ENCODE results near the gene EDRF1.
"Not testable (repeated sequence)": the region's sequence is repeated elsewhere in the genome, so short reads cannot be mapped to it uniquely, and the experiment has no call there.

EDRF1 gene

GRCh38 chr10:125719173-125720001 is at the start of gene EDRF1:
Gene EDRF1 (plus strand): TSS chr10:125719709. CDS start chr10:125719808, 99 bp downstream.
- peak; percentile 99 for DNase-seq

DNA sequence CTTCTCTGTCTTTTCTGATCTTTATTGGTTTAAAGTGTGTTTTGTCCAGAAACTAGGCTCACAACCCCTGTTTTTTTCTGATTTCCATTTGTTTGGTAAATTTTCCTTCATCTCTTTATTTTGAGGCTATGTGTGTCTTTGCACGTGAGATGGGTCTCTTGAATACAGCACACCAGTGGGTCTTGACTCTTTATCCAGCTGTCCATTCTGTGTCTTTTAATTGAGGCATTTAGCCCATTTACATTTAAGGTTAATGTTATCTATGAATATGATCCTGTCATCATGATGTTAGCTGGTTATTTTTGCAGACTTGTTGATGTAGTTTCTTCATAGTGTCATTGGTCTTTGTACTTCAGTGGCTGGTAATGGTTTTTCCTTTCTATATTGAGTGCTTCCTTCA is 46.6 kb upstream of the EDRF1 start:
- DNase-seq: no peak

- DNase-seq: no peak
Observed at GRCh38 chr10:125679436-125679835, 40.1 kb upstream of the EDRF1 start.

DNA sequence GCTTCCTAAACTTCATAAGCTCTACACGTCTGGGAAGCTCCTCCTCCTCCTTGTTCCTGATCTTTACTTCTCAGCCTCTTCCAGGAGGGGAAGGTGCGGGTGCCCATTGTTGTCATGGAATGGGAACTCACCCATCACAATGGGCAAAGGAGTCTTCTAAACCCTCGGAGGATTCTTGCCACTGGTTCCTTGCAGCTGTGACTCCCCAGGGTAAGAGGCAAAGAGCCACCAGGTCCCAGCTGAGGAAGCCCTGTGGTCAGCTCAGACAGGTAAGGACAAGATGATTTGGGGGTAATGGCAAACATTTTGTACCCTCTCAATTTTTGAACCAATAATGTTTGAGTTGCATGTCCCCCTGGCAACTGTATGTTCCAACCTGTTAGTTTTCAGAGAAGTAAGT is 36.4 kb upstream of the EDRF1 start, which contains the start of gene TEX36:
Gene TEX36 (minus strand): TSS at position 101 of the 400 bp plus-strand sequence. CDS start 174 bp downstream, outside the sequence.
- no peak for DNase-seq

- no peak for DNase-seq
Observed at GRCh38 chr10:125683821-125684220, 35.7 kb upstream of the EDRF1 start.

GRCh38 chr10:125684581-125684980 is 34.9 kb upstream of the EDRF1 start:
- DNase-seq: no peak

DNA sequence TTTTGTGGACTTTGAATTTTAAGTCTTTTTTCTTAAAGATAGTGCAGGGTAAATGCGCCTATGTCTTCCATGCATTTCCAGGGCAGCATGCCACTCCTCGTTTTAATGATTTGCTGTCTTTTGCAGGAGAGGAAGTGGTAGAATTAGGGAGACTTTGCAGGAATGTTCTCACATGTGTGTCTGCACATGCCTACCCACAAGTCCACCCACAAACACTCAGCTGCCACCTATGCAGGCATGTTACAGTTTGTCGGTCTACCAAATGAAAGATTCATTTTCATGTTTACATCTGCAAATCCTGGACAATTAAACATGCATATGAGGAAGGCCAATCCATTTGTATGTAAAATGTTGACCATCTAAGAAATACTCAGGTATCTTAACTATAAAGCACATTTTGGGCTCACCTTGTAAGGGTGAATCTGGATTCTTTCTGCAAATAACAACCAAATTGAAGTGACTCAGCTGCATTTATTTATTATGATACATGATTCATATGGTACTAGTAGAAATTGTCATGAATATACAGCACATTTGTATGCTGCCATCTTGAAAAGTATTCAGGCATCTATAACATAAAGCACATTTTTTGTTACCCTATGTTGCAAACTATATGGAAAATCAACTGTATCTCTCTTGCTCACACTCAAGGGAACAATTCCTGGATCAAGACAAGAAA is 31.9 kb upstream of the EDRF1 start:
- no peak for DNase-seq

DNA sequence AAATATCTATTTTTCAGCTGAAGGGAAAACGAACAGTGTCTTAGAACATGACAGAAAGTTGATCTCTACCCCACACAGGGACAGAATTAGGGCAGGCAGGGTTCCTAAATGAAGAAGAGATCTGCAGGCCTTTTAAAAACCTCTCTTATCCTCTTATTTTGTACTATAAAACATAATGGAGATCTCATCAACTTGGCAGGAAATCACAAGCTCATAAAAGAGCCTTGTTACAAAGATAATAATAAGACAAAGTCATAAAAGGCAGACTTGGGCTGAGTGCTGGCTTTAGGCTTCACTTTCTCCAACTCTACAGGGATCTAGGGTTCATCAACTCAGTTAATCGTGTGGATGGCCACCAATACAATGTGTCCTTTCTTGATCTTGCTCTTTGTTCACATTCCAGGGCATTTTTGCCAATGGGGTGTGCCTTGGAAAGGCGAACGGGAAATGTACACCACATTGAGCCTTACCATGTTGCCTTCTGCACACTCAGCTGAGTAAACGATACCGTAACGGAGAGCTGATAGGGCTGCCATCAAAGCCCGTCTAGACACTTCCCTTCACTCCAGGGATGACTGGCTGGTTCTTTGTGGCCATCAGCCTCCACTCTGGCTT is 29.4 kb upstream of the EDRF1 start:
- DNase-seq: no peak

- DNase-seq: no peak
Observed at GRCh38 chr10:125691160-125691981, 28.1 kb upstream of the EDRF1 start.

DNA sequence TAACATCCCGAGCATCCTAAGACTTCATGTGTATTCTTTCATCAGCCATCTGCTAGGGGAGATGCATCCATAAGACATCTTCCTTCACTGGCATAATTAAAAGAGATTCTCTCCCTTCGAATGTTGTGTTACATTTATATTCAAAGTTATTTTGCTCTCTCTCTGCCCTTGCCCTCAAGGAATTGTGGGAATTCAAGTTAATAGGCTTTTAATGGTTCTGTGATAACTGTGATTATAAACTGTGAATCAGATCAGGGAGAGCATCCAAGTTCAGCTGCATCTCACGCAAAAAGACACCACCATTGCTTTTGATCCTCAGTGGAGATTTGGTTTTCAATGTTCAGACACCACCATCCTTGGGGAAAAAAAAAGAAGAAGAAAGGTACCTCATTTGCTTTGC is 27.3 kb upstream of the EDRF1 start:
- no peak for DNase-seq

GRCh38 chr10:125692601-125693523 is 26.6 kb upstream of the EDRF1 start:
- DNase-seq: no peak

DNA sequence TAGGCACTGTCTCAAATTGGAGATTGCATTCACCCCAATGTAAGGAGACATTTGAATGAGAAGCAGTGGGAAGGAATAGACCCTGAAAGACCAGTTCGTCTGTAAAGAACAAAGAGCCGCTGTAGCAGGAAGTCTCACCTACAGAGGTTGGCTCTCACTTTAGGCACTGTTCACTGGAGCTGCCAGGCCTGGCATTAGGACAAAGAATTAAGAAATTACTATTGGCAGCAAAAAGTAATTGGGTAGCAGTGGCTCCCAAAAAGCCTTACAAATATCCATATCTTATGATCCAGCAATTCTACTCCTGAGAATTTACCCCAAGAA is 26.0 kb upstream of the EDRF1 start:
- DNase-seq: no peak

DNA sequence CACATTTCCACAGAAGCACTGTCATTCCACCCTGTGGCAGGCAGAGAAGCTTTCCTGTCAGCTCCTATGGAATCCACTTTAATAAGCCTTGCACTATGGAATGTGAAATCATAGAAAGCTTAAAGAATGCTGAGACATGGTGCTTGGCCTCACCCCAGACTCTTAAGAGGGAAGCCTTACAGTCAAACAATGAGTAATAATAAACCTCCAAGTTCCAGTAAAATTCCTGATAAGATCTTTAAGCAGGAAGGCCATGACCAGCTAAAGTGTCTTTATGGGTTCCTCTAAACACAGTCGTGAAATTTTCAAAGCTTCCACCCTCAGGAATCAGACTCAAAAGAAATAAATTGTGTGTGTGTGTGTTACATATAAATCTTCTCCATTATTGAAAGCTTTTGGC is 24.6 kb upstream of the EDRF1 start:
- DNase-seq: no peak

- DNase-seq: not testable (repeated sequence)
Observed at GRCh38 chr10:125696884-125697283, 22.6 kb upstream of the EDRF1 start.

GRCh38 chr10:125698481-125698998 is 21.0 kb upstream of the EDRF1 start:
- no peak for DNase-seq

GRCh38 chr10:125699562-125700143 is 19.9 kb upstream of the EDRF1 start:
- no peak for DNase-seq

- no peak for DNase-seq
Observed at GRCh38 chr10:125700355-125700911, 19.1 kb upstream of the EDRF1 start.

DNA sequence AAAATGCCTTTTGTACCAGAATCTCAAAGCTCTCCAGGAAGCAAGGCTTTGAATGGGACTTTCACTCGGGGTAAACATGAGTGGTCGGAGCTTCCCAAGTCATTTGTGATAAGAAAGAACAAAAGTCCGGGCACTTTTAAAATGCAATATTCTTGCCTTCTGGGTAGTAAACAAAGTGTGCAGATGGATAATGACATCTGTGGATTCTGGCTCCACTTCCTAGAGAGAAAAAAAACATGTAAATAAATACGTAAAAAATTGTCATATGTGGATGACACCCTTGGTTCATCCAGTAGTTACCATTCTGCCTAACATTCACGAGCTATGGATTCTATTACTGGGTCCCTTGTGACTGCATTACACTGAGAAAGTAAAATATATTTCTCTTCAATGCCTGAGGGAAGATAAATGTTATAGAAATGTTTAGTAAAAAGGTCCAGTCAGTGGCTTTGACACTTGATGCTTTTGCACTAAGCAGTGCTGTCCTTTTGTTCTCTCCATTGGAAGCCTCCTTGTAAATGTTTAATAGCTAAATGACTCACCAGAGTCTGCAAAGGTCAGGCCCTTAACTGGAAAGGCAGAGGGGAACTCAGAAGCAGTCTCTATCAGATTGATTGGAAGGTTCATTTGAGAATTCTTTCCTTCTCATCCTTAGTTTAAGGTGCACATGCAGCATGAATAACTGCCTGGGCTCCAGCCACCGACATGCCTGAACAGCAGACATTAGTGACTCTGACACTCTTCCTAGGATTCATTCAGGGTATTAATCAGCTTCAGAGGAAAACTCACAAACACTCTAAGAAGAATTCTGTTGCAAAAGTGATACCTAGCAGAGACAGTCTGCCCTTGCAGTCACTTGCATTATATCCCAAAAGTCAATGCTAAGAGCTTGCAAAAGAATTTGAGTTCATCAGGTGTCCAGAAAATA is 11.7 kb upstream of the EDRF1 start:
- DNase-seq: no peak

- no peak for DNase-seq
Observed at GRCh38 chr10:125708971-125709503, 10.5 kb upstream of the EDRF1 start.

Measured in stimulated activated CD4-positive, alpha-beta T cell treated with anti-CD3 and anti-CD28 coated beads, Interleukin-4, amount 100 ng/mL, for 24 hours (primary cell).